Measurements from ENCODE around the gene ARHGEF2. TPM values are rescaled to one million over a fixed set of nuclear protein-coding genes. Genes with fewer than 3 reads are reported as not detected.
A peak's percentile ranks its signal among the peaks of the same experiment; 100 is the strongest.

The ARHGEF2 gene
- polyA plus RNA-seq, 3 donors: 10.0 to 67.3 (median 60.8) TPM

GRCh38 chr1:155952505-155952890 lies 25.8 kb downstream of the ARHGEF2 start:
- WGBS, 3 donors: 88 to 91% (median 91%) methylated on average over 13 of the region's 13 CpGs
- H3K27ac ChIP-seq (ENCODE audit: low read depth, low read length): no peak overlapping the region

DNA sequence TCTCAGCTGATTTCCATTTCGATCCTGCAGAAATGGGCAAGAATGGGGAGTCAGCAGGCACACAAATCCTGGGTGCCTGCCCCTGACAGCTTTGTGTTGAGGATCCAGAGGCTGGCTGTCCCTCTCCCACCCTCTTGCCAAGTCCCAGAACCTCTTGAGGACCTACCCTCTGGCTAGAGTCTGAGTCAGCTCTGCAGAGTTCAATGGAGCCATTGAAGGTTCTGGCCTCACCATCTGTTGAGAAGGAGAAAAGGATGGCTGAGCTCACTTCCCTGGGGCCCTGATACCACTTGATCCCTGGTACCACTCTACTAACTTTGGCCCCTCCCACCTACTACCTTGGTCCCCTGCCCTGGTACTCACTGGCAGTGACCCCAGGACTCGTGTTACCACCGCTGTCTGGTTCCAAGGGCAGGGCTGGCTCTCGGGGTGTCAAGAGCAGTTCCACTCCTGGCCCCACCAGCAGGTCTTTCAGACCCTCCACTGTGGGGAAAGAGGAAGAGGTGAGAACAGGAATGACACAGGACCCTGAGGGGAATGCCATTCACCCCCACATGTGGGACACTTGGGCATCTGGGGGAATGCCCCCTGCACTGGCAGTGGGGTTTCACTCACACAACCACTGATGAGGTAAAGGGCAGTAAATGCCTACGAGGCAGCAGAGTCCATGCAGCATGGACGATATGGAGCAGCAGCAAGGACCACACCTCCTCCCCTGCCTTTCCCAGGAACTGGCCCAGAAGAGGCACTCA lies 26.4 kb downstream of the ARHGEF2 start:
- no peak overlapping the region for H3K27ac ChIP-seq (ENCODE audit: low read depth, low read length)
- WGBS, 3 donors: 88 to 92% (median 89%) methylated on average over 6 of the region's 6 CpGs

DNA sequence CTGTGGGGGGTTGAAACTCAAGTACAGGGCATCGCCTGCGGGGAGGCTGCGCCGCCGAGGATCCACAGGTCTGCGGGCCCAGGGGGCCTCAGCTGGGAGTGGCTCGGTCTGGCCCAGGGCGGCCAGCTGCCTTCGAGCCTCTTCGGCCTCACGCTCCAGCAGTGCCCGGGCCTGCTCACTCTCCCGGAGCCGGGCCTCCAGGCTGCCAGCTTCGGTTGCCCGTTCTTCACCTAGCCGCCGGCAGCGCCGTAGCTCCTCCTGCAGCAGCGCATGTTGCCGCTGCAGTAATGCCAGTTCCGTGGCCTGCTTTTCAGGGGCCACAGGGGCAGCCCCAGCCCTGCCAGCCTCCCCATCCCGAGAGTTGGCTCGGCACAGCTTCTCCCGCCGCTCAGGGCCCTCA lies 27.5 kb downstream of the ARHGEF2 start:
- WGBS, 3 donors: 94 to 95% (median 95%) methylated on average over 27 of the region's 27 CpGs
- H3K27ac ChIP-seq (ENCODE audit: low read depth, low read length): no peak overlapping the region

GRCh38 chr1:155947741-155948140 lies 30.6 kb downstream of the ARHGEF2 start:
- WGBS, 3 donors: 84 to 93% (median 90%) methylated on average over 8 of the region's 8 CpGs
- no peak overlapping the region for H3K27ac ChIP-seq (ENCODE audit: low read depth, low read length)

- no peak overlapping the region for H3K27ac ChIP-seq (ENCODE audit: low read depth, low read length)
- 63 to 76% (median 76%) methylated on average over 4 of the region's 4 CpGs for WGBS, 3 donors
Observed at GRCh38 chr1:155947292-155947691, 31.1 kb downstream of the ARHGEF2 start.

GRCh38 chr1:155946633-155947219 lies 31.6 kb downstream of the ARHGEF2 start:
- no peak overlapping the region for H3K27ac ChIP-seq (ENCODE audit: low read depth, low read length)
- 68 to 87% (median 72%) methylated on average over 8 of the region's 8 CpGs for WGBS, 3 donors

DNA sequence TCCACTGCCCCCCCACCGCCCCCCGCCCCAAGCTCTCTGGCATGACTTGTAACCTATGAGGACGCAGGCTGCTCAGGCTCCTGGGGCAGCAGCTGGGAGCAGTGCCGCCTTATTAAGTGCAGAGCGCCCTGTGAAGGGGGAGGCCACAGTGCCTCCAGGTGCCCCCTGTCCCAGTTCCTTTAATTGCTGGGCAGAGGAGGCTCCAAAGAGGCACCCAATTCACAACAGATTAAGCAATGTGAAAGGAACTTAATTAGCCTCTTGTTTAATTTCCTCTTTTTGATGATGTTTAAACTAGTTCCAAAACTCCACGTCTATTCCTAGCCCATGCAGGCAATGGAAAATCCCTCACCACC lies 33.9 kb downstream of the ARHGEF2 start:
- no peak overlapping the region for H3K27ac ChIP-seq (ENCODE audit: low read depth, low read length)

DNA sequence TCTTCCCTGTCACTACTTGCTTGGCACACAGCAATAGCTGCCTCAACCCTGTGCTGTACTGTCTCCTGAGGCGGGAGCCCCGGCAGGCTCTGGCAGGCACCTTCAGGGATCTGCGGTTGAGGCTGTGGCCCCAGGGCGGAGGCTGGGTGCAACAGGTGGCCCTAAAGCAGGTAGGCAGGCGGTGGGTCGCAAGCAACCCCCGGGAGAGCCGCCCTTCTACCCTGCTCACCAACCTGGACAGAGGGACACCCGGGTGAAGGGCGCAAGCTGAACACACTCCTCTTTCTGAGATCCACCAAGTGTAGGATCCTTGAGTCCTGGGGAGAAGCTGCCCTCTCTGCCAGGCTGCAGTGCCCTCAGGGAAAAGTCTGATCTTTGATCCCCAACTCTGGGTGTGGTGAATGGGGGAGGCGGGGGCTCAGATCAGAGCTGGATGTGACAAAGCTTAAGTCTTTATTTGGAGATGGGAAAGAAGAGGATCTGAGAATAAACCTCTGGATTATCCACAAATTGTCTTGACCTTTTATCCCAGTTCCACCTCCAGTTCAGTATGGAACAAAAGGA lies 35.7 kb downstream of the ARHGEF2 start:
- no peak overlapping the region for H3K27ac ChIP-seq (ENCODE audit: low read depth, low read length)
- WGBS, 3 donors: 81 to 83% (median 83%) methylated on average over 11 of the region's 11 CpGs

More for the DNA sequence above, 33.9 kb downstream of the ARHGEF2 start:
- 36 to 72% (median 36%) methylated on average over 6 of the region's 6 CpGs for WGBS, 3 donors

- WGBS, 3 donors: 71 to 86% (median 74%) methylated on average over 29 of the region's 29 CpGs
- no peak overlapping the region for H3K27ac ChIP-seq (ENCODE audit: low read depth, low read length)
Observed at GRCh38 chr1:155941845-155942531, 36.4 kb downstream of the ARHGEF2 start.

DNA sequence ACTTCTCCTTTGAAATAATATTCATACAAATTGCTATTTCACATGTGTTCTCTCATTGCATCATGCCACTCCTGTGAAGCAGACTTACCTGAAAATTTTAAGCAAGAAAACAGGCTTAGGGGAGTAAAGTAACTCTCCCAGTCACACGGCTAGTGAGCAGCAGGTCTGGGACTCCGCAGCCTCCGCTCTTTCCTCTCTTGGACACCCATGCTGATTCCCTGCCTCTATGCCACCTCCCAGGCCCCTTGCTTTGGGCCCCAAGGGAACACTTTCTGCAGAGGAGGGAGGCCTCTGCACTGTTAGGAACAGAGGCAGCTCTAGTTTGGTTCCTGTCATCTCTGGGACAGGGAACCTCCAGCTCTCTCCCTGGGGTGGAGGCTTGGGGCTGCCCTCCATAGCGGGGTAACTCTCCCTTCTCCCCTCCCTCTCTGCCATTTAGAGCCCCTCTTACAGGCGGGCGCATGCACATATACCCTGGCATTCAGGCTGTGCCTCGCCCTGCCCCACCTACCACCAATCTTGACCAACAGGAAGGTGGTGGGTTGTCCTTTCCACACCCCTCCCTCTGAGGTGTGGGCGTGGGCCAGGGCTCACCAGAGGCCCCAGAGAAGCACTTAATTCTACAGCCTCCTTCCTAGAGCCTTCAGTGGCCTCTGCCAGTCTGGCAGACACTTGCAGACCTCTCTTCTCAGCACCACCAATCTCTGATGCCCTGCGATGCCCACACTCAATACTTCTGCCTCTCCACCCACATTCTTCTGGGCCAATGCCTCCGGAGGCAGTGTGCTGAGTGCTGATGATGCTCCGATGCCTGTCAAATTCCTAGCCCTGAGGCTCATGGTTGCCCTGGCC lies 37.1 kb downstream of the ARHGEF2 start, which contains the start of gene RXFP4:
Gene RXFP4, plus strand, starts transcription at position 646 of the 852 bp plus-strand sequence. Its CDS starts 72 bp downstream, at position 718.
- no peak within 1 kb of the TSS for H3K27ac ChIP-seq (ENCODE audit: low read depth, low read length)
- WGBS, 3 donors: 41 to 53% (median 50%) methylated on average over 11 of the region's 11 CpGs

DNA sequence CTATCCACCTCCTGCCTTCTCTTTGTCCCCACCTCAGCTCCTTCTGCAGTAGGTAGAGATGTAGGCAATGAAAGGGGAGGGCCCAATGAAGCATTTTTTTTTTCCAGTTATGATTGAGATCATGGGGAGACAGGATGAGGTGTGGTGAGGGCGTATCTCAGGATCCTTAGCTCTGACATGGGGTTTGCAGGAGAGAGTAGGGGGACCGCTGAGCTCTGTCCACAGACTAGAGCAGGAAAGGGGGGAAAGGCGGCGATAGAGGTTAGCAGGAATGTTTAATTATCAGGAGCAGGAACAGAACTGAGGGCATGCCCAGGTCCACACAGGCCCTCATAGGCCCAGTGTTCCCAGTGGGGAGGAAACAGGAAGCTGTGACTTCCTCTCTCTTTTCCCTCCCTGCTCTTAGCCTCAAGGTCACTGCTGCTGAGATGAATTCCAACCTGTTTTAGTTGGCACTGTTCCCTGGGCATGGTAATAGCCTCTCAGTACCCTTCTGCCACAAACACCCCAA lies 37.8 kb downstream of the ARHGEF2 start:
- no peak overlapping the region for H3K27ac ChIP-seq (ENCODE audit: low read depth, low read length)
- WGBS, 3 donors: 32 to 44% (median 34%) methylated on average over 4 of the region's 4 CpGs

GRCh38 chr1:155938220-155938627 lies 40.1 kb downstream of the ARHGEF2 start:
- 0% methylated on average over 1 of the region's 1 CpG for WGBS, 3 donors
- no peak overlapping the region for H3K27ac ChIP-seq (ENCODE audit: low read depth, low read length)

DNA sequence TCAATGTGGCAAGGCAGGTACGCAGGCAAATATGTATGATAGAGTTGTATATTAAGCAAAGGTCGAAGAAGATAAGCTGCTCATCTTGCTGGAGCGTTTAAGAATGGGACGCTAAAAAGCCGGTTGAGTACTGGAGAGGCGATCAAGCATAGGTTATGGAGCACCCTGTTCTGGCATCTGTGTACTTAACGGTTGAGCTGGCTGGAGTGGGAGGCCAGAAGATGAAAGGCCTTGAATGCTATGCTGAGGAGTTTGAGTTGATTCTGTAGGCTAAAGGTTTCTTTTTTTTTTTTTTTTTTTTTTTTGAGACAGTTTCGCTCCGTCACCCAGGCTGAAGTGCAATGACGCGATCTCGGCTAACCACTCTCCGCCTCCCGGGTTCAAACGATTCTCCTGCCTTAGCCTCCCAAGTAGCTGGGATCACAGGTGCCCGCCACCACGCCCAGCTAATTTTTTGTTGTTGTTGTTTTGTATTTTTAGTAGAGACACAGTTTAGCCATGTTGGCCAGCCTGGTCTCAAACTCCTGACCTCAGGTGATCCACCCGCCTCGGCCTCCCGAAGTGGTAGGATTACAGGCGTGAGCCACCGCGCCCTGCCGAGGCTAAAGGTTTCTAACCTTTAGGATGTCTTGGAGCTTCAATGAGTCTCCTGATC lies 43.3 kb downstream of the ARHGEF2 start:
- 71 to 87% (median 85%) methylated on average over 22 to 24 of the region's 24 CpGs for WGBS, 3 donors
- peak overlapping the region; percentile 9 for H3K27ac ChIP-seq (ENCODE audit: low read depth, low read length)

GRCh38 chr1:155934097-155934935 lies 44.0 kb downstream of the ARHGEF2 start, which contains the start of gene KHDC4:
KHDC4 (minus strand) TSS chr1:155934413; CDS start chr1:155934373, 40 bp downstream.
- peak within 1 kb of the TSS; percentile 95 for H3K27ac ChIP-seq (ENCODE audit: low read depth, low read length)
- 1% methylated on average over 50 of the region's 50 CpGs for WGBS, 3 donors

DNA sequence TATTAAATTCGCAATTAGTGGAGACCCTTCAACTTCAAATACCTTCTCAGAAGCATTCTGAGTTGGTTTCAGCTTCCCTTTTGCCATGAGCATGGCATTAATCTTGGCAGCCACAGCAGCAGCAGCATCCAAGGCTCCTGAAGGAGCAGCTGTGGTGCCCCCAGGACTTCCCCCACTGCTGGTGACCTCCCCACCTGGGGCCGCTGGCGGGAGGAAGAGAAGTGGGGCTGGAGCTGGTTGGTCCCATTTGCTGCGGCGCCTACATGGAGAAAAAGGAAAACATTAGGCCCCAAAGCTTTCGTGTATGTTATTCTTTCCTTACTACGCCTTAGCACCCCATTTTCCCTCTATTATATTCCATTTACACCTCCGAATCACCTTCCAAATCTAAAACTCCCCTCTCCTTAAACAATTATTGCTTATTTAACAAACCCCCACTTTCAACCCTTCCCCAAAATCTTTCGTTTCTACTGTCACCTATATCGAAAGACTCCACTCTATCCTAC lies 44.7 kb downstream of the ARHGEF2 start:
- peak overlapping the region; percentile 95 for H3K27ac ChIP-seq (ENCODE audit: low read depth, low read length)
- WGBS, 3 donors: 4 to 8% (median 8%) methylated on average over 10 of the region's 10 CpGs

DNA sequence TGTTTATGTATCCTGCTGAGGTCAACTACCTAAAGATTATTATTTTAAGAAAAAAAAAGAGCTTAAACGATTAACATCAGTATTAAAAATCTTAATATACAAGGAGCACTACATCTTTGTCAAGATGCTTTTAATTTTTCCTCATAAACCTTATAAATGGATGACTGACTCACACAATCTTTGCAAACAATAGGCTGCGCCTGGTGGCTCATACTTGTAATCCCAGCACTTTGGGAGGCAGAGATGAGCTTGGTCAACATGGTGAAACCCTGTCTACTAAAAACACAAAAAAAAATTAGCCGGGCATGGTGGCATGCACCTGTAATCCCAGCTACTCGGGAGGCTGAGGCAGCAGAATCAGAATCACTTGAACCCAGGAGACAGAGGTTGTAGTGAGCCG lies 45.9 kb downstream of the ARHGEF2 start:
- 66 to 81% (median 80%) methylated on average over 5 of the region's 5 CpGs for WGBS, 3 donors
- H3K27ac ChIP-seq (ENCODE audit: low read depth, low read length): no peak overlapping the region

Data from adipose tissue (tissue), 3 donors.